Brain microvascular endothelial cell (primary cell): ENCODE data around the gene C1QTNF5.

Experiments
- DNase-seq: peaks from one replicate; pipeline ENCODE4 v3.0.0-alpha.2; 2020
- H3K27ac ChIP-seq: fragments of 250-450 bp; sonication (Bioruptor Pico); 2 replicates; pipeline ENCODE4 v1.5.1; 2020; ENCODE audit warnings: mild to moderate bottlenecking, moderate library complexity
- H3K27me3 ChIP-seq: fragments of 250-450 bp; sonication (Bioruptor Pico); replicated peaks from 2 replicates; pipeline ENCODE4 v1.5.1; 2020; ENCODE audit warnings: mild to moderate bottlenecking
- H3K36me3 ChIP-seq: fragments of 250-450 bp; sonication (Bioruptor Pico); replicated peaks from 2 replicates; pipeline ENCODE4 v1.5.1; 2020; ENCODE audit warnings: mild to moderate bottlenecking
- H3K4me3 ChIP-seq: 2 replicates; pipeline ENCODE4 v1.5.1; 2011; ENCODE audit warnings: low read depth, mild to moderate bottlenecking, control low read depth, low read length, moderate library complexity
- CTCF ChIP-seq: IDR thresholded peaks from 2 replicates; pipeline ENCODE4 v1.5.1; 2011; ENCODE audit warnings: low read depth, mild to moderate bottlenecking, moderate library complexity, low read length, control low read depth, inconsistent platforms; ENCODE audit errors: missing control alignments
- in situ Hi-C: cut with HindIII; loops from 2 replicates; pipeline ENCODE4 v1.10.0; 2017; ENCODE audit warnings: low sequenced_read_pairs, low pct_ligation_motif_present

The C1QTNF5 gene

GRCh38 chr11:119295178-119295577 is 45.5 kb downstream of the C1QTNF5 start:
- H3K27ac ChIP-seq = no peak overlapping the region
- no peaks in the 10 kb centered on the region for H3K27me3 ChIP-seq
- no peak for DNase-seq
- peak; percentile 17 for TF ChIP-seq CTCF
- in situ Hi-C loops = no loop called here
- H3K36me3 ChIP-seq = peaks cover 37% of the 10 kb centered on the region
- H3K4me3 ChIP-seq = no peak overlapping the region

- Histone ChIP-seq H3K27me3 (no peaks in the 10 kb centered on the region), H3K4me3 (no peak overlapping the region), H3K27ac (no peak overlapping the region), H3K36me3 (peaks cover 26% of the 10 kb centered on the region)
- DNase-seq = no peak
- in situ Hi-C loops = no loop called here
- no peak for TF ChIP-seq CTCF
Measured at GRCh38 chr11:119293461-119293860, 47.2 kb downstream of the C1QTNF5 start.

- H3K4me3 ChIP-seq = no peak overlapping the region
- TF ChIP-seq CTCF = no peak
- no peak for DNase-seq
- in situ Hi-C loops = no loop called here
- no peaks in the 10 kb centered on the region for H3K27me3 ChIP-seq
- H3K27ac ChIP-seq = no peak overlapping the region
- H3K36me3 ChIP-seq = peaks cover 21% of the 10 kb centered on the region
Measured at GRCh38 chr11:119290894-119291497, 49.7 kb downstream of the C1QTNF5 start.
